KMS-11 (cell line): ENCODE measurements around the gene ARID1B.

Experiments
- H2AFZ ChIP-seq: fragments of 200-600 bp; sonication (generic); 2 replicates; pipeline ENCODE4 v1.6.1; 2016; ENCODE audit warnings: antibody characterized with exemption, mixed run types, low read depth
- H3K27ac ChIP-seq: fragments of 200-600 bp; sonication (generic); 2 replicates; pipeline ENCODE4 v1.6.1; 2016; ENCODE audit warnings: mild to moderate bottlenecking, mixed run types
- H3K27me3 ChIP-seq: fragments of 200-600 bp; sonication (generic); 2 replicates; pipeline ENCODE4 v1.6.1; 2017; ENCODE audit warnings: mild to moderate bottlenecking, low read depth, mixed run types, moderate library complexity; ENCODE audit not compliant: insufficient read depth
- H3K36me3 ChIP-seq: fragments of 200-600 bp; sonication (generic); 2 replicates; pipeline ENCODE4 v1.6.1; 2017; ENCODE audit warnings: mild to moderate bottlenecking, mixed run types; ENCODE audit not compliant: insufficient read depth
- H3K4me1 ChIP-seq: fragments of 200-600 bp; sonication (generic); 2 replicates; pipeline ENCODE4 v1.6.1; 2016; ENCODE audit warnings: mild to moderate bottlenecking, low read depth, mixed run types; ENCODE audit not compliant: poor library complexity, severe bottlenecking
- H3K4me2 ChIP-seq: fragments of 200-600 bp; sonication (generic); 2 replicates; pipeline ENCODE4 v1.7.0; 2016; ENCODE audit warnings: mild to moderate bottlenecking, mixed run types
- H3K4me3 ChIP-seq: fragments of 200-600 bp; sonication (generic); IDR thresholded peaks from 2 replicates; pipeline ENCODE4 v1.6.1; 2017; ENCODE audit warnings: low read depth, low read length, mixed read lengths; ENCODE audit not compliant: insufficient read depth
- H3K79me2 ChIP-seq: fragments of 200-600 bp; sonication (generic); 2 replicates; pipeline ENCODE4 v1.6.1; 2016; ENCODE audit warnings: low read depth, mixed run types; ENCODE audit not compliant: insufficient read depth
- H3K9ac ChIP-seq: fragments of 200-600 bp; sonication (generic); 2 replicates; pipeline ENCODE4 v1.6.1; 2016; ENCODE audit warnings: mild to moderate bottlenecking, mixed run types
- H4K20me1 ChIP-seq: fragments of 200-600 bp; sonication (generic); 2 replicates; pipeline ENCODE4 v1.6.1; 2016; ENCODE audit warnings: mild to moderate bottlenecking, mixed run types; ENCODE audit not compliant: insufficient read depth
- CTCF ChIP-seq: fragments of 200-600 bp; sonication (generic); conservative IDR thresholded peaks from 2 replicates; pipeline ENCODE4 v1.6.1; 2017; ENCODE audit warnings: low read depth, mild to moderate bottlenecking, antibody characterized with exemption, low read length, moderate library complexity, mixed read lengths

Gene ARID1B

GRCh38 chr6:157228426-157229131, 451.4 kb downstream of the ARID1B start:
- no peak for TF ChIP-seq CTCF
- H3K4me1 ChIP-seq, result peaks cover 32% of the 10 kb centered on the region

GRCh38 chr6:157229132-157229618, 452.0 kb downstream of the ARID1B start:
- H3K36me3 ChIP-seq, result no peaks in the 10 kb centered on the region
- no peak overlapping the region for H3K4me3 ChIP-seq
- H3K27me3 ChIP-seq, result no peaks in the 10 kb centered on the region
- H3K4me1 ChIP-seq, result peaks cover 32% of the 10 kb centered on the region
- 0 out of 2 replicates have a peak, but pooled peaks have one; percentile 10 for TF ChIP-seq CTCF
- H4K20me1 ChIP-seq, result no peaks in the 10 kb centered on the region
- H3K9ac ChIP-seq, result no peak overlapping the region
- no peaks in the 10 kb centered on the region for H3K79me2 ChIP-seq
- peak overlapping the region; percentile 73 for H3K4me2 ChIP-seq
- peak overlapping the region; percentile 11; the same call in 1 of the 2 replicates for H2AFZ ChIP-seq
- peak overlapping the region; percentile 50; the same call in 1 of the 2 replicates for H3K27ac ChIP-seq

More at GRCh38 chr6:157228426-157229131, 451.4 kb downstream of the ARID1B start:
- Histone ChIP-seq H3K79me2 (no peaks in the 10 kb centered on the region), H3K36me3 (no peaks in the 10 kb centered on the region), H4K20me1 (no peaks in the 10 kb centered on the region), H3K9ac (no peak overlapping the region), H3K4me2 (peak overlapping the region; percentile 73), H2AFZ (no peak overlapping the region), H3K27me3 (no peaks in the 10 kb centered on the region), H3K27ac (no peak overlapping the region; the same call in 1 of the 2 replicates), H3K4me3 (no peak overlapping the region)

- no peaks in the 10 kb centered on the region for H3K36me3 ChIP-seq
- H4K20me1 ChIP-seq, result no peaks in the 10 kb centered on the region
- no peak for TF ChIP-seq CTCF
- H2AFZ ChIP-seq, result peak overlapping the region; percentile 11; the same call in 1 of the 2 replicates
- H3K27ac ChIP-seq, result peak overlapping the region; percentile 50; the same call in 1 of the 2 replicates
- peaks cover 32% of the 10 kb centered on the region for H3K4me1 ChIP-seq
- H3K9ac ChIP-seq, result no peak overlapping the region
- no peak overlapping the region for H3K4me3 ChIP-seq
- no peaks in the 10 kb centered on the region for H3K79me2 ChIP-seq
- H3K4me2 ChIP-seq, result peak overlapping the region; percentile 73
- no peaks in the 10 kb centered on the region for H3K27me3 ChIP-seq
Observed at GRCh38 chr6:157229713-157230112, 452.5 kb downstream of the ARID1B start.

GRCh38 chr6:157230910-157231309, 453.7 kb downstream of the ARID1B start:
- Histone ChIP-seq H4K20me1 (no peaks in the 10 kb centered on the region), H3K27ac (no peak overlapping the region), H3K27me3 (no peaks in the 10 kb centered on the region), H3K9ac (no peak overlapping the region), H3K79me2 (no peaks in the 10 kb centered on the region), H3K36me3 (no peaks in the 10 kb centered on the region), H3K4me1 (peaks cover 32% of the 10 kb centered on the region), H2AFZ (no peak overlapping the region), H3K4me2 (peak overlapping the region; percentile 73; the same call in 1 of the 2 replicates), H3K4me3 (no peak overlapping the region)
- no peak for TF ChIP-seq CTCF
